Stimulated activated CD4-positive, alpha-beta T cell treated with anti-CD3 and anti-CD28 coated beads, Interleukin-1b, Interleukin-23, amount 100 ng/mL, for 1 hour (primary cell): ENCODE results near the gene MUC2.

Experiments
- DNase-seq, 2 donors: peaks; one replicate each; pipeline ENCODE4 v3.0.0-alpha.2; 2020; ENCODE audit warnings: low read depth in 2 of 2

The MUC2 gene

GRCh38 chr11:1051356-1052132, 23.1 kb upstream of the MUC2 start:
- DNase-seq: no peak

GRCh38 chr11:1052133-1053011, 22.3 kb upstream of the MUC2 start:
- no peak for DNase-seq

GRCh38 chr11:1053121-1053901, 21.4 kb upstream of the MUC2 start:
- DNase-seq: no peak

- no peak for DNase-seq
Measured at GRCh38 chr11:1054143-1055108, 20.2 kb upstream of the MUC2 start.

GRCh38 chr11:1055109-1055703, 19.5 kb upstream of the MUC2 start:
- DNase-seq: no peak

GRCh38 chr11:1055990-1056771, 18.5 kb upstream of the MUC2 start:
- no peak for DNase-seq

- no peak for DNase-seq
Measured at GRCh38 chr11:1057806-1058205, 16.9 kb upstream of the MUC2 start.

- DNase-seq: no peak
Measured at GRCh38 chr11:1059759-1060158, 14.9 kb upstream of the MUC2 start.

GRCh38 chr11:1060410-1060809, 14.3 kb upstream of the MUC2 start:
- no peak for DNase-seq

- no peak for DNase-seq
Measured at GRCh38 chr11:1060852-1061616, 13.6 kb upstream of the MUC2 start.

- no peak for DNase-seq
Measured at GRCh38 chr11:1062075-1062820, 12.4 kb upstream of the MUC2 start.

- no peak for DNase-seq
Measured at GRCh38 chr11:1064167-1064566, 10.5 kb upstream of the MUC2 start.

- DNase-seq: no peak
Measured at GRCh38 chr11:1067812-1068496, 6.7 kb upstream of the MUC2 start.

GRCh38 chr11:1069740-1070139, 4.9 kb upstream of the MUC2 start:
- no peak for DNase-seq

GRCh38 chr11:1070594-1071462, 3.8 kb upstream of the MUC2 start:
- DNase-seq: no peak

GRCh38 chr11:1071571-1072115, 3.0 kb upstream of the MUC2 start:
- no peak for DNase-seq
